ENCODE results near the gene TMEM170B.

- TF ChIP-seq CTCF (conservative IDR thresholded peaks at IDR 0.05) (no peak), EZH2 (IDR thresholded peaks at IDR 0.05; ENCODE audit: low read depth) (no peak)
Measured at GRCh38 chr6:11632231-11632630, 94.7 kb downstream of the TMEM170B start.

Data from PC-9 (cell line).